GM19438 (cell line): ENCODE data around the gene THEMIS.
"Not testable (repeated sequence)": the region's sequence is repeated elsewhere in the genome, so short reads cannot be mapped to it uniquely, and the experiment has no call there.

Experiments used
- ATAC-seq: cut with Tn5 transposase; IDR thresholded peaks from one replicate; pipeline ENCODE4 v1.9.1; 2021; ENCODE audit warnings: low read depth; ENCODE audit not compliant: unreplicated experiment

THEMIS gene

DNA sequence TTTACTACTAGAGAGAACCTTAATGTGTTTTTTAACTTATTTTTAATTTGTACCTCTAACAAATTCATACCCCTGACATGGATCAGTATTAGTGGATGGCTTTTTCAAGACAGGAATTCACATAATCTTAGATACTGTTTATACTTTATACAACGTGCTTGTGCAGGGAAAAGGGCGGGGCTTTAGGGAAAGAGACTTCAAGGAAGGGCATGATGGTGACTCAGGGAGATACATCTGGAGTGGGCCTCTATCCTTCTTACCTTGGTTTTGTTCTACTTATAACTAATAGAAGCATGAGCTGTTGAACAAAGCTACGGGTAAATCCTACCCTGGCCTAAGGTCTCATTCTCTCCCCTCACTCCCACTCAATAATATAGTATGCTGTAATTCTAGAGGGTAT, 163.1 kb downstream of the THEMIS start:
- ATAC-seq: no peak

DNA sequence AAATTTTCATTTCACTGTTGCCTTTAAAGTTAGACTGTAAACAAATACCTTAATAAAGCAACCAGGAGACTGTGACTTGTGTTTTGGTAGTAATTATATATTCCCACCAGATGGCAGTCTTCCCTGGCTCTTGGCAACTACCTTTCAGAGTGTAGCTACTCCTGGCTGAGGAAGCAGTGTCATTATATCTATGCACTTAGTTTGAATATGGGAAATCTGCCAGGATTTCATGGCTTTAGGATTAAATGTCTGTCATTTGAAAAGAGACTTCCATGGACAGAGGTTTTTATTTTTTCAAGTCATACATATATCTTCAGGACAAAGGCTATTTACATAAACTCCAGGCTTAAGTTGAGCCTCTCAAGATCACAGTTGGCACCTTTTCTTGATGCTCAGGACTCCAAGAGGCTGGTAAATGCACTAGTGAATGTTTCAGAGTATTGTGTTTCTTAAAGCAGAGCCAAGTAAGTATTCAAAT, 163.8 kb downstream of the THEMIS start:
- ATAC-seq: peak; percentile 94

DNA sequence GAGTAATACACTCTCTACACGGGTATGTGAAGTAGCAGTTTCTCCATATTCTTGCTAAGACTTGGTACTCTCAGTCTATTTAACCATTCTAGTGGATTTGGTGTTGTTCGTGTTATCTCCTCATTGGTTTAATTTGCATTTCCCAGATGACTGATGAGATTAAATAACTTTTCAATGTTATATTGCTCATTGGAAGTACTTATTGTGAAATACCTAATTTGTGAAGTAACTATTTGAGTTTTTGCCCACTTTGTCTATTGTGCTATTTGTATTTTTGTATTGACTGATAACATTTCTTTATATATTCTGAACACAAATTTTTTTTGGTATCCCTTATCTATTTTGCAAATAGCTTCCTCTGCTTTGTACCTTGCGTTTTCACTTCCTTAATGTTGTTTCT, 167.9 kb downstream of the THEMIS start:
- no peak for ATAC-seq

DNA sequence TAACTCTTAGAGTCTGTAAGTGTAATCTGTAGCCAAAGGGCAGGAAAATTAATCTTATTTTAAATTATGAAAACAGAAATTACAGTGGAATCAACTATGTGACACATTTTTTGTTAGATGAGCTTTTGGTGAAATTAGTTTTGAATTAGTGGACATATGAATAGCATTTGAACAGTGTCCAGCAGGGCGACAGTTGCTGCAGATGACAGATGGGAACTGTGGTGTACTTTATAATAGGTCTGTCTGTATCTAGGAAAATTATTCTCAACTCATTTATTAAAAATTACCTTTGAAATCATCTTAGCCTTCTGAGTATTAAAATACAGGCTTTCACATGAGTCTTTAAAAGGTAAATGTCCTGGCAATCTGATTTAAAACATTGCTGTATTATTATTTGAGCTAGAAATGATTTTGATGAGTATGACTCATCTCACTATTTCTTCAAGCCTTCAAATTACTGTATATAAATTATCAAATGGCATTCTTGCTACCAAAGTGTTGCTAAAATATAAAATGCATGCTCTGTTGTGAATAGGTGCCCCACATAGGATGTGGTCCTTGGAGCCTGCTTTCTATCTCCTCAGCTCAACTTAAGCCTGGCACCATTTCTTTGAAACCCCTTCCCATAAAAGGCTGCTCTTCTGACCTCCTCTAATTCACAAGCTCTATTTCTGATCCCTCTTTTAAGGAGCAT, 173.5 kb downstream of the THEMIS start:
- ATAC-seq: no peak

DNA sequence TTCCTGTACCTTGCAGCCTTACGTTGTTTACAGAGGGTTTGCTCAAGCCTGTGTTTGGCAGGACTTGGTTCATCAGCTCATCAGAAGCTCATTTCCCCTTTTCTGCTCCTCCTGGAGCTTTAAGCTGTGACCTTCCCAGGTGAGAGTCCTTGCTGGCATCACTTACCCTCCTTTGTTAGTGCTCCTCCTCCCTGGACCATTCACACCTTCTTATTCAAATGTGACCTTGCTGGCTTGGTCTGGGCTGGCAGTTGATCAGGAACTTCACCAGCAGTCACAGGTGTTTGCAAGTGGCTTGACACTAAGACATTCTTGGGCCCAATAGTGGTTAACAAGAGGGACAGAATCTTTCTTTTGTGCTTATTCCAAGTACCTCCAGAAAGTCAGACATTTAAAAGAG, 175.0 kb downstream of the THEMIS start:
- ATAC-seq: no peak

DNA sequence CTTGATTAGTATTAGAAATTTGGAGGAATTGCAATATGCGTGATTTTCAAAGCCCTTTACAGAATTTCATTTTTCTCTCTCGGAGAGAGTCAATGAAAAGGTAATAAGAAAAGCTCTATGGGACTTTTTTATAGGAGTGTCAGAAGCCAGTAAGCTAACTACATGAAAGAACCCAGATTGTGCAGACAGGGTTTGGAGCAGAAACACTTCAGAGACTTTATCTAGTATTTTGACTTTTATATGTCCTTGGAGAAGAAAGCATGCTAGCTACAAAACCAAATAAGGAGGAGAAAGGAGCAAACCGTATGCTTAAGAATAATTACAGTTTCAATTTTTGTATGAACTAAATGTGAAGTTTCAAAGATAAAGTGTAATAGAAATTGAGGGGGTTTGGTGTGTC, 182.2 kb downstream of the THEMIS start:
- no peak for ATAC-seq

DNA sequence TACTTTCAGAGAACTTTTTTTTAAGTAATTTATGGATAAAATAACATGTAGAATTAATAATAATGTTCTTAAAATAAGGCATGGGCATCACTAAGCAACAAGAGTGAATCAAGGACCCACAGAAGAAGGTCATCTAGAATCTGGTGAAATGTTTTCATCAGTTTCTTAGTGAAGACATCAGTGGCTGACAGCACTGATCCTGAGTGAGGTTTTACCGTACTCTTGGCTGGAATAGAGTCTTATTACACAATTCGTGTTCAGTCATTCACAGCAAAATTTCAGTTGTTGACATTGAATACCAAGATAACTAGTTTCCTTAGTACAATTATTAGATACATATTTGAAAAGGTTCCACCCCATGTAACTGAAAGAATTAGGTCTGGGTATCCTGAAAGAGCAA, 183.5 kb downstream of the THEMIS start:
- no peak for ATAC-seq

DNA sequence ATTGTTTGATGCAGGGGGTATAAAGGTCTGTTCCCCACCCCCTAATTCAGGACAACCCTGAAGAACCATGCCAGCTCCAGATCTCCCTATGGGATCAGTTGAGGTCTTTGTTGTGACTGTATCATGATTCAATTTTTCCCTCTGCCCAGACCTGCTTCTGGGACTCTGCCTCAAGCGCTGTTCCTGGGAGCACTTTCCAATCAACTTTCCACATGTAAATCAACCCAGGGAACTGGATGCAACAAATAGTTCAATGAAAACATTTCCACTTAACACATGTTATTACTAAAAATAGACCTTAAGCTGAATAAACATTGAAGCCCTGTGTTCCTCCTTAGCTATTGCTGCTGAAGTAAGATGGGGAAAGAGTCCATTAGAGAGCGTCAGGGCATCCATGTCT, 184.4 kb downstream of the THEMIS start:
- no peak for ATAC-seq

DNA sequence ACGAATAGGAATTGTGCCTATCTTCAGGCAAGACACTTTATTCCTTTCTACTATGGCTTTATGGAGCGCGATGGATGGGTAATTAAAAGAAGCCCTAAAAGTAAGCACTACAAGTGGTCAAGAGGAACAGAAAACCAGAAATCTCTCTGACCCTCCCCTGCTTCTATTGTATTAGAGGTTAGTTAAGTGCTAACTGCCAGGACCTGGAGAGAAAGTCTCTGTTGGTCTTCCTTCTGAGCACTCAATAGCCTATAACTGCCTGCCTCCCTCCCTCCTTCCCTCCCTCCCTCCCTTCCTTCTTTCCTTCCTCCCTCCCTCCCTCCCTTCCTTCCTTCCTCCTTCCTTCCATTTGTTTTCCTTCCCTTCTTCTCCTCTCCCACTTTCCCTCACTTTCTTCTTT, 190.2 kb downstream of the THEMIS start:
- no peak for ATAC-seq

DNA sequence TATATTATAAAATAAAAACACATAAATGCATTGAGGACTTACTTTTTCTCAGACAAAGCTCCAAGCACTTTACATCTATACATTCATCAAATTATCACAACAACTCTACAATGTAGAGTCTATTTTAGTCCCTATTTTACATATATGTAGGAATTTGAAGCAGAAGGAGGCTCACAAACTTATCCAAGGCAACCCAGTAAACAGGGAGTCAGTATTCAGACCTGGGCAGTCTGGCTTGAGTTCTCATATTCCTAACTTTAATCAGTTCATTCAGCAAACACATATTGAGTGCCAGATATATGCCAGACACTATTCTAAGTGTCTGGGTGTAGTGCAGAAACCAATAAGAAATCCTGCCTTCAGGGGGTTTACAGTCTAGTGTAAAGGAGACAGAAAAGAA, 194.6 kb downstream of the THEMIS start:
- ATAC-seq: no peak

DNA sequence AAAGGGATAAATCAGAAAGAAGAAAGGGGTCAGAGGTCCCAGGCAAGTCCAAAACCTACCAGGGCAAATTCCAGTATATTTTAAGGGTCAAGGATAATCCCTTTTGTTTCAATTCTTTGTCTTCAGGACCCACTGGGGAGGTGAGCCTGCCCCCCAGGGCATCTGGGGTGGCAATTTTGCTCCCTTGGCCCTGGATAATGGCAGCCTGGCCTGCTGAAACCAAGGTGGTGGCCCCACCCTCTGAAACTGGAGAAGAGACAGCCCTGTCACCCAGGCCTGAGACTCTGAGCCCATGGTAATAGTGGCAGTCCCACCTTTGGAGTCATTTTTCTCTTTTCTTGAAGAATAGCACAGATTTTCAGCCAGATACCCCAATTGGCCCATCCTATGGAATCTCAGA, 205.8 kb downstream of the THEMIS start:
- no peak for ATAC-seq

DNA sequence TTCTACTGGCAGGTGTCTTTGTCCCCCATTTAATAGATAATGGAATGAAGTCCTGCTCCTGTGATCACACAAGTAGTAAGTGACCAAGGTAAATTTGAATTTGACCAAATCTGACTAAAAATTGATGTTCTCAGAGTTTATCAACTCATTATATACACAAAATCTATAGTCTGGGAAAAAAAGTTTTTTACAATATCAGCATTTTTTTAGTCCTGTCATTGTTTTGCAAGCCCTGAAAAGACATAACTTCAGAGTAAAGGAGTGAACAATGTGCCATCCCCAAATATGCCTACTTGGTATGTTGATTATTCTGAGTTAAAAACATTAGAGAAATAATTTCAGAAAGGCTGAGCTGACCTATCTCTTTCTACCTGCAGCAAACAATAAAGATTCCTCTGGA, 209.7 kb downstream of the THEMIS start:
- no peak for ATAC-seq

DNA sequence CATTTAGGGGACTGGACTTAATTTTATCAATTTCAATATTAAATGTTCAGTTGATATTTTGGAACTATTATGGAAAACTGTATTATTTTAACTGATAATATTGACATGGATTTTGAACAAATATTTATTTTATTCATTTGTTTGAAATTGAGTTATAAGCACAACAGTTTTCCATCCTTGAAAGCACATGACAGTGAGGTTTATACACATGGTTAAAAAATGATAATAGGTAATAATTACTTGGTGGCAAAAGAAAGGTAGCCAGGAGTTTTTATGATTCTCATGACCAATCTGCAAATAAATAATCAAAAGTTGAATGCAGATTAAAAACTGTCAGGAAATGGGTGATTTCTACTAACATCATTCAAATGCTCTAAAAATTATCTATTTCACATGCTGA, 210.3 kb downstream of the THEMIS start:
- ATAC-seq: no peak

DNA sequence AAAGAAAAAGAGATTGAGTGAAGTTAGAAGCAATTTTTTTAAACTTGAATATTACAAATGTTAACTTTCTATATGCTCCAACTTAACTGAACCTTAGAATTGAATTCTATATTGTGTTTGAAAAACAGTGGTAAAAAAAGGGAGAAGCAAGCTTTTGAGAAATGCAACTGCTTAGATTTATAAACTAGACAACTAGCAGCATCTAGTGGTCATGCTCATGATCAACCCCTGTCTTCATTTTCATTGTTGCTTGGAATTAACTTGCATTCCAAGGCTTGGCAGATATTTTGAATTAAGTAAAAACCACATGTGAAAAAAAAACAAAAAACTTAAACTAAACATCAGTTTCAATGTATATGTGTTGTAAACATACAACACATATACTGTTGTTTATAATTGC, 210.8 kb downstream of the THEMIS start:
- ATAC-seq: no peak

DNA sequence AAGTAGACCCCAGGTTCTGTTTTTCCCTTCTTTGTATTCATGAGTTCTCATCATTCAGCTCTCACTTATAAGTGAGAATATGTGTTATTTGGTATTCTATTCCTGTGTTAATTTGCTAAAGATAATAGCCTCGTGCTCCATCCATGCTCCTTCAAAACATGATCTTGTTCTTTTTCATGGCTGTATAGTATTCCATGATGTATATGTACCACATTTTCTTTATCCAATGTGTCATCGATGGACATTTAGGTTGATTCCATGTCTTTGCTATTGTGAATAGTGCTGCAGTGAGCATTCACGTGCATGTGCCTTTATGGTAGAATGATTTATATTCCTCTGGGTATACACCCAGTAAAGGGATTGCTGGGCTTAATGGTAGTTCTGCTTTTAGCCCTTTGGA, 213.4 kb downstream of the THEMIS start:
- not testable (repeated sequence) for ATAC-seq

DNA sequence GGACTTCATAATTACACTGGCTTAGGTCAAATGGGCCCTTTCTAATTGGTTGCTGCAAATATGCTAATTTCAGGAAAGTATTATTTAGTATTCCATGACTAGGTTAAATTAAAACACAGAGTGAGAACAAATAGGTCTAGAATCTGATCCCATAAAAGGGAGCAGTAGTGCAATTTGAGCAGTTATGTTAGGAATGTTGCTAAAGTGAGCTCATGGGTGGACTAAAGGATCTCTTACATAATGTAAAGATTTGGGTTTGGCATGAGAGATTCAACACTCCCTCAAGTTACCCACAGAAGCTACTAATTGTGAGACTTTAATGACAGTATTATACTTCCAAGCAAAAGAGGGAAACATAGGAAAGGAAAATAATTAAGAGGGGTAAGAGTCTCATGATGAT, 214.8 kb downstream of the THEMIS start:
- no peak for ATAC-seq

DNA sequence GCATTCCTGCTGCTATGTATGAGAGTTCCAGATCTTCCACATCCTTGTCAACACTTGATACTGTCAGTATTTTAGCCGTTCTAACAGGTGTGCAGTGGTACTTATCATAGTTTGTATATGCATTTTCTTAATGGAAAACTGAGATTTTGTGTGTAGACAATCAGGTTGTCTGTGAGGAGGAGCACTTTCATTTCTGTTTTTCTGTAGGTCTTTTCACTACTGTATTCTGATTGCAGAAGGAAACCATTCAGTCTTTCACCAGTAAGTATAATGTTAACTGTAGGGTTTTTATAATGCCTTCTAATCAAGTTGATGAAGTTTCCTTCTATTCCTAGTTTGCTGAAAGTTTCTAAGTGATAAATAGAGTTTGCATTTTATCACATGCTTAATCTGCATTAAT, 216.4 kb downstream of the THEMIS start:
- no peak for ATAC-seq
